ENCODE measurements around the gene MRPL2. TPM values are rescaled to one million over a fixed set of nuclear protein-coding genes. Genes with fewer than 3 reads are reported as not detected.

Gene MRPL2
- total RNA-seq, 1 donor from 2014 or later, result 14.2 TPM

DNA sequence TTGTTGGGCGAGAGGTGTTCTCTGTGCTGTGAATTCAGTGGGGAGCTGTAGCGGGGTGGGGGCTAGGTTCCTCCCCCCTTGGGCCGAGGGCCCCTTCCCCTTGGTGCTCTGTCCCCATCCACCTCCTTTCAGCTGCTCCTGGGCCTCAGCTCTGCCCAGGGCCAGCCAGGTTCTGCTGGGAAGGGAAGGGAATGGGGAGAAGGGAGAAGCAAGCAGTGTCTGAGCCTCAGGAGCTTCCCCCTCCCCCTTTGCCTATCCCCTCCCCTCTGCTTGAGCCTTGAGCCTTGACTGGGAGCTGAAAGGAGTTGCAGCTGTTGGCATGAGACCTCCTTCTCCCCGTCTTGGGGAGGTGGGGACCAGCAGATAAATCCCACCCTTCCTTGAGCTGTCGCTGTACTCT lies 38.4 kb downstream of the MRPL2 start:
- Histone ChIP-seq H3K36me3 (peaks cover 0 to 34% of the 10 kb centered on the region in 2 donors), H3K4me3 (peak overlapping the region; percentile 89 to 92), H3K27ac (peak overlapping the region; percentile 79), H3K4me1 (peaks cover 59% of the 10 kb centered on the region), H3K9me3 (no peaks in the 10 kb centered on the region), H3K27me3 (no peaks in the 10 kb centered on the region)
- TF ChIP-seq, protein P1, sequence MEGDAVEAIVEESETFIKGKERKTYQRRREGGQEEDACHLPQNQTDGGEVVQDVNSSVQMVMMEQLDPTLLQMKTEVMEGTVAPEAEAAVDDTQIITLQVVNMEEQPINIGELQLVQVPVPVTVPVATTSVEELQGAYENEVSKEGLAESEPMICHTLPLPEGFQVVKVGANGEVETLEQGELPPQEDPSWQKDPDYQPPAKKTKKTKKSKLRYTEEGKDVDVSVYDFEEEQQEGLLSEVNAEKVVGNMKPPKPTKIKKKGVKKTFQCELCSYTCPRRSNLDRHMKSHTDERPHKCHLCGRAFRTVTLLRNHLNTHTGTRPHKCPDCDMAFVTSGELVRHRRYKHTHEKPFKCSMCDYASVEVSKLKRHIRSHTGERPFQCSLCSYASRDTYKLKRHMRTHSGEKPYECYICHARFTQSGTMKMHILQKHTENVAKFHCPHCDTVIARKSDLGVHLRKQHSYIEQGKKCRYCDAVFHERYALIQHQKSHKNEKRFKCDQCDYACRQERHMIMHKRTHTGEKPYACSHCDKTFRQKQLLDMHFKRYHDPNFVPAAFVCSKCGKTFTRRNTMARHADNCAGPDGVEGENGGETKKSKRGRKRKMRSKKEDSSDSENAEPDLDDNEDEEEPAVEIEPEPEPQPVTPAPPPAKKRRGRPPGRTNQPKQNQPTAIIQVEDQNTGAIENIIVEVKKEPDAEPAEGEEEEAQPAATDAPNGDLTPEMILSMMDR (IDR thresholded peaks at IDR 0.05), result no peak
- TF ChIP-seq POLR2A (IDR thresholded peaks at IDR 0.05), result no peak
- no peak for TF ChIP-seq POLR2AphosphoS5 (IDR thresholded peaks at IDR 0.05; ENCODE audit: insufficient read depth in 1 of 2, low read depth in 1 of 2)
- no peak for DNase-seq (ENCODE audit: extremely low spot score in 2 of 2)
- intact Hi-C loops (cut with DNase I), result no loop called here

DNA sequence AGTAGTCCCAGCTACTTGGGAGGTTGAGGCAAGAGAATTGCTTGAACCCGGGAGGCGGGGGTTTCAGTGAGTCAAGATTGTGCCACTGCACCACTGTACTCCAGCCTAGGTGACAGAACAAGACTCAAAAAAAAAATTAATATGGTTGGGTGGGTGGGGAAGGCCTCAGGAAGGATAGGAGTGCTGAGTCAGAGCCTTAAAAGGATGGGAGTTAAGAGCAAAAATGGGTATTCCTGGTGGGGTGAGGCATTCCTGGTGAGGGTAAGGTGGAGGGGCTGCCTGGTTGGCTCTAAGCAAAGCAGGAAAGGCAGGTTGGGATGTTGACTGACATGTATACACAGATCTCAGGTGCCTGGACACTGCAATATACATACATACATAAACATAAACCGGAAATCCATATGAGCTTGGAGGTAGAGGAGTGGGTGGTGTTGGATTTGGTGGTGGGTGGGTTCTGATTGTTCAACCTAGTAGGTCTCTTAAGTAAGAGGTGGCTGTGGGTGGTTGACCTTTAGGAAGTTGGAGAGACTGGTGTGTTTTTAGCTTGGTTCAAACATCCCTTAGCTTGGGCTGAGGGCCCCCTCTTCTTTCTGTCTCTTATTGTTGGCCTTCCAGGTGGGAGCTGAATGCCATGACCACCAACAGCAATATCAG lies 39.1 kb downstream of the MRPL2 start:
- intact Hi-C loops (cut with DNase I), result no loop called here
- Histone ChIP-seq H3K27me3 (no peaks in the 10 kb centered on the region), H3K27ac (peak overlapping the region; percentile 79), H3K4me3 (no peak overlapping the region), H3K4me1 (peaks cover 66% of the 10 kb centered on the region), H3K36me3 (peaks cover 0 to 28% of the 10 kb centered on the region in 2 donors), H3K9me3 (no peaks in the 10 kb centered on the region)
- TF ChIP-seq POLR2A (IDR thresholded peaks at IDR 0.05) (no peak), POLR2AphosphoS5 (IDR thresholded peaks at IDR 0.05; ENCODE audit: insufficient read depth in 1 of 2, low read depth in 1 of 2) (no peak)
- TF ChIP-seq, protein P1 (IDR thresholded peaks at IDR 0.05), result no peak
- DNase-seq (ENCODE audit: extremely low spot score in 2 of 2), result no peak

DNA sequence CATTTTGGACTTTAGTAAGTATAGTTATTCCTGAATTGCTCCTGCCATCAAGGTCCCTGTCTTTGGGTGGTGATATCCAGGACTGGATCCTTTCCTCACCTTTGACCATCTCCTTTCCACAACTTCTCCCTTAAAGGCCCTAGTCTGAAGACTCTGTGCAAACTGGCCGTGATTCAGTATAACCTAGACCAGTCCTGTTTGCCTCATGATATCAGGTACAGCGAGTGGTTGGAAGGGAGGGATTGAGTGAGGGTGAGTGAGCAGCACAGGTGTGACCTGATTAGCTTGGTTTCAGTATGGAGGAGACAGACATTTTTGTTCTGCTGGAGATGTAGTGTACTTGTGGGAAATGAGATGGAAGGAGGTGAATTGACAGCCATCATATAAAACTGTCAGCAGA lies 40.1 kb downstream of the MRPL2 start:
- Histone ChIP-seq H3K9me3 (no peaks in the 10 kb centered on the region), H3K36me3 (peaks cover 0 to 23% of the 10 kb centered on the region in 2 donors), H3K4me3 (no peak overlapping the region), H3K4me1 (peaks cover 68% of the 10 kb centered on the region), H3K27ac (no peak overlapping the region), H3K27me3 (no peaks in the 10 kb centered on the region)
- intact Hi-C loops (cut with DNase I), result loop anchor here (10.0 kb wide), 1 partner anchor 114 kb away; no protein-coding TSS in a partner anchor
- TF ChIP-seq POLR2A (IDR thresholded peaks at IDR 0.05) (no peak), POLR2AphosphoS5 (IDR thresholded peaks at IDR 0.05; ENCODE audit: insufficient read depth in 1 of 2, low read depth in 1 of 2) (no peak)
- TF ChIP-seq, protein P1 (IDR thresholded peaks at IDR 0.05), result no peak
- DNase-seq (ENCODE audit: extremely low spot score in 2 of 2), result no peak

DNA sequence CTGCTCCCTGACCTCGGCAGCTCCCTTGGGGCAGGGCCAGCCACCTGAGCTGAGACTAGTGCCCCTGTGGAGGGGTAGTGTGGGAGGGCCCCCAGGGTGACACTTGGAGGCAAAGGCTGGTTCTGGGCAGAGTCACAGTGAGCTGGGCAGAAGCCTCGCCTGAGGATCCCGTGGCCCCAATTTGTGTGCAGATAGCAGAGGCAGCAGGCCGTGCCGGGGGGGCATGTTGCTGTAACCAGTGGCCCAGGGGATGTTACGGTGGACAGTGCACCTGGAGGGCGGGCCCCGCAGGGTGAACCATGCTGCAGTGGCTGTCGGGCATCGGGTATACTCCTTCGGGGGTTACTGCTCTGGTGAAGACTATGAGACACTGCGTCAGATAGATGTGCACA lies 42.3 kb downstream of the MRPL2 start:
- no peak overlapping the region for H3K4me3 ChIP-seq
- intact Hi-C loops (cut with DNase I), result loop anchor here (10.0 kb wide), 1 partner anchor 112 kb away; no protein-coding TSS in a partner anchor

More for the DNA sequence above, 42.3 kb downstream of the MRPL2 start:
- H3K36me3 ChIP-seq, result peaks cover 0 to 19% of the 10 kb centered on the region in 2 donors
- no peak for DNase-seq (ENCODE audit: extremely low spot score in 2 of 2)
- TF ChIP-seq POLR2AphosphoS5 (IDR thresholded peaks at IDR 0.05; ENCODE audit: insufficient read depth in 1 of 2, low read depth in 1 of 2), result no peak
- TF ChIP-seq, protein P1 (IDR thresholded peaks at IDR 0.05), result no peak
- no peak for TF ChIP-seq POLR2A (IDR thresholded peaks at IDR 0.05)
- no peaks in the 10 kb centered on the region for H3K27me3 ChIP-seq
- no peaks in the 10 kb centered on the region for H3K9me3 ChIP-seq
- H3K27ac ChIP-seq, result peak overlapping the region; percentile 16
- peaks cover 60% of the 10 kb centered on the region for H3K4me1 ChIP-seq

All from vagina (tissue), 2 donors.